Testis (tissue), 2 donors: Measurements from ENCODE around the gene RBM27.

Experiments used
- POLR2A ChIP-seq: fragments of 450-650 bp; IDR thresholded peaks from one replicate; pipeline ENCODE4 v1.6.1; 2017; ENCODE audit warnings: antibody characterized with exemption, mild to moderate bottlenecking, moderate library complexity
- TF ChIP-seq, protein P1 (sequence below), 3 experiments: fragments of 450-650 bp in 2 of 3; fragments of 200-600 bp in 1 of 3; sonication (generic) in 1 of 3; IDR thresholded peaks; one replicate each; pipeline ENCODE4 v1.5.1; 2016 to 2019; ENCODE audit warnings: antibody characterized with exemption in 3 of 3, mild to moderate bottlenecking in 2 of 3, moderate library complexity in 1 of 3

DNA sequence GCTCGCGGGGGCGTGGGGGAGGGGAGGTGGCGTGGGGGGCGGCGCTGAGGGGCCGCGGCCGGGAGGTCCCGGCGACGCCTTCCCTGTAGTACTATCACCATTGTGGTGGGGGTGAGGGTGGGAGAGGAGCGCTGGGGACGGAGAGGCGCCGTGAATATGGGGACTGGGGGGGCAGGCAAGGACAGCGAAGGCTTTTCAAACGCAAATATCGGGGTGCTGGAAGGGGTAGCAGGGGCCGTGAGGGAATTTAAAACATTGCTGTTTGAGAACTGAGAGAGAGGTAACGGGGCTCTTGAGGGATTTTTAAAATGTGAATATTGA, 427 bp downstream of the RBM27 start:
- TF ChIP-seq, protein P1, sequence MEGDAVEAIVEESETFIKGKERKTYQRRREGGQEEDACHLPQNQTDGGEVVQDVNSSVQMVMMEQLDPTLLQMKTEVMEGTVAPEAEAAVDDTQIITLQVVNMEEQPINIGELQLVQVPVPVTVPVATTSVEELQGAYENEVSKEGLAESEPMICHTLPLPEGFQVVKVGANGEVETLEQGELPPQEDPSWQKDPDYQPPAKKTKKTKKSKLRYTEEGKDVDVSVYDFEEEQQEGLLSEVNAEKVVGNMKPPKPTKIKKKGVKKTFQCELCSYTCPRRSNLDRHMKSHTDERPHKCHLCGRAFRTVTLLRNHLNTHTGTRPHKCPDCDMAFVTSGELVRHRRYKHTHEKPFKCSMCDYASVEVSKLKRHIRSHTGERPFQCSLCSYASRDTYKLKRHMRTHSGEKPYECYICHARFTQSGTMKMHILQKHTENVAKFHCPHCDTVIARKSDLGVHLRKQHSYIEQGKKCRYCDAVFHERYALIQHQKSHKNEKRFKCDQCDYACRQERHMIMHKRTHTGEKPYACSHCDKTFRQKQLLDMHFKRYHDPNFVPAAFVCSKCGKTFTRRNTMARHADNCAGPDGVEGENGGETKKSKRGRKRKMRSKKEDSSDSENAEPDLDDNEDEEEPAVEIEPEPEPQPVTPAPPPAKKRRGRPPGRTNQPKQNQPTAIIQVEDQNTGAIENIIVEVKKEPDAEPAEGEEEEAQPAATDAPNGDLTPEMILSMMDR (IDR thresholded peaks at IDR 0.05), result no peak
- TF ChIP-seq POLR2A, result no peak
